Coronary artery (tissue), 2 donors: Measurements from ENCODE around the gene IRAK4.

Experiments used
- DNase-seq: peaks from one replicate; pipeline ENCODE4 v3.0.0-alpha.2; 2017; ENCODE audit warnings: low spot score
- H3K27ac ChIP-seq, 2 donors: fragments of 200-600 bp; sonication (generic); one replicate each; pipeline ENCODE4 v1.5.1; 2016 to 2019
- H3K4me3 ChIP-seq: fragments of 200-600 bp; sonication (generic); 2 replicates; pipeline ENCODE4 v1.5.1; 2016; ENCODE audit warnings: mild to moderate bottlenecking, moderate library complexity
- CTCF ChIP-seq: fragments of 200-600 bp; sonication (generic); IDR thresholded peaks from one replicate; pipeline ENCODE4 v1.5.1; 2019; ENCODE audit warnings: antibody characterized with exemption

The IRAK4 gene

GRCh38 chr12:43797561-43798217, 38.9 kb downstream of the IRAK4 start:
- DNase-seq, result no peak
- no peak for TF ChIP-seq CTCF
- Histone ChIP-seq H3K27ac (no peak overlapping the region), H3K4me3 (no peak overlapping the region)

GRCh38 chr12:43805149-43805859, 46.6 kb downstream of the IRAK4 start:
- DNase-seq, result no peak
- H3K27ac ChIP-seq, result peak overlapping the region; percentile 93 to 94
- TF ChIP-seq CTCF, result no peak
- H3K4me3 ChIP-seq, result peak overlapping the region; percentile 84

- Histone ChIP-seq H3K27ac (peak within 1 kb of the TSS; percentile 93 to 94), H3K4me3 (peak within 1 kb of the TSS; percentile 84)
- no peak for TF ChIP-seq CTCF
- DNase-seq, result peak; percentile 91
These were observed 47.3 kb downstream of the IRAK4 start, which contains the start of gene TWF1 for GRCh38 chr12:43805860-43806736. TSS of gene TWF1 (minus strand) at chr12:43806317. CDS start at chr12:43806245, 72 bp downstream.

- peak overlapping the region; percentile 93 to 94 for H3K27ac ChIP-seq
- TF ChIP-seq CTCF, result no peak
- peak overlapping the region; percentile 84 for H3K4me3 ChIP-seq
- no peak for DNase-seq
These were observed 48.0 kb downstream of the IRAK4 start for GRCh38 chr12:43806737-43807072.

- DNase-seq, result no peak
- TF ChIP-seq CTCF, result no peak
- Histone ChIP-seq H3K27ac (peak overlapping the region in 1 of 2 donors; percentile 93), H3K4me3 (no peak overlapping the region)
These were observed 48.6 kb downstream of the IRAK4 start for GRCh38 chr12:43807386-43807785.

- no peak for TF ChIP-seq CTCF
- DNase-seq, result no peak
- Histone ChIP-seq H3K4me3 (no peak overlapping the region), H3K27ac (no peak overlapping the region)
These were observed 53.3 kb downstream of the IRAK4 start for GRCh38 chr12:43812057-43812456.
